Activated CD4-positive, alpha-beta T cell treated with anti-CD3 and anti-CD28 coated beads, Interleukin-2, amount 50 U/mL, for 16 hours (primary cell): Measurements from ENCODE around the gene RAB42.
"Not testable (repeated sequence)": the region's sequence is repeated elsewhere in the genome, so short reads cannot be mapped to it uniquely, and the experiment has no call there.

Source experiments
- DNase-seq: peaks from one replicate; pipeline ENCODE4 v3.0.0-alpha.2; 2020

RAB42 gene

GRCh38 chr1:28591708-28592320, at the start of gene RAB42:
RAB42 (plus strand) TSS chr1:28592265; CDS start chr1:28592512, 247 bp downstream.
- no peak for DNase-seq

GRCh38 chr1:28545246-28545628, 46.8 kb upstream of the RAB42 start:
- no peak for DNase-seq

GRCh38 chr1:28548318-28548717, 43.7 kb upstream of the RAB42 start:
- DNase-seq, result no peak

GRCh38 chr1:28551381-28551780, 40.7 kb upstream of the RAB42 start:
- no peak for DNase-seq

- peak; percentile 98 for DNase-seq
Observed at GRCh38 chr1:28552758-28553663, 39.1 kb upstream of the RAB42 start, which contains the start of gene TRNAU1AP. TRNAU1AP (plus strand) TSS chr1:28553085; CDS start chr1:28553111, 26 bp downstream.

GRCh38 chr1:28560886-28561285, 31.2 kb upstream of the RAB42 start:
- no peak for DNase-seq

GRCh38 chr1:28564310-28564709, 27.8 kb upstream of the RAB42 start:
- no peak for DNase-seq

GRCh38 chr1:28565040-28565439, 27.0 kb upstream of the RAB42 start:
- no peak for DNase-seq

GRCh38 chr1:28565726-28566125, 26.3 kb upstream of the RAB42 start:
- DNase-seq, result no peak

GRCh38 chr1:28566931-28567330, 25.1 kb upstream of the RAB42 start:
- DNase-seq, result no peak

- no peak for DNase-seq
Observed at GRCh38 chr1:28571911-28572310, 20.2 kb upstream of the RAB42 start.

GRCh38 chr1:28572891-28573290, 19.2 kb upstream of the RAB42 start:
- not testable (repeated sequence) for DNase-seq

- DNase-seq, result no peak
Observed at GRCh38 chr1:28573564-28573963, 18.5 kb upstream of the RAB42 start.

GRCh38 chr1:28577052-28577678, 14.9 kb upstream of the RAB42 start:
- DNase-seq, result peak; percentile 60

- DNase-seq, result peak; percentile 52
Observed at GRCh38 chr1:28577738-28578536, 14.1 kb upstream of the RAB42 start.

GRCh38 chr1:28578696-28579218, 13.3 kb upstream of the RAB42 start:
- peak; percentile 20 for DNase-seq

GRCh38 chr1:28579401-28579800, 12.7 kb upstream of the RAB42 start:
- peak; percentile 17 for DNase-seq

GRCh38 chr1:28580722-28581530, 11.1 kb upstream of the RAB42 start:
- DNase-seq, result peak; percentile 64

- DNase-seq, result peak; percentile 98
Observed at GRCh38 chr1:28581531-28582247, 10.4 kb upstream of the RAB42 start.

- peak; percentile 16 for DNase-seq
Observed at GRCh38 chr1:28582248-28582615, 9.8 kb upstream of the RAB42 start.
